ENCODE results near the gene SCN9A. TPM values are rescaled to one million over a fixed set of nuclear protein-coding genes. Genes with fewer than 3 reads are reported as not detected.
A peak's percentile ranks its signal among the peaks of the same experiment; 100 is the strongest.

SCN9A gene
- 1.4 TPM for total RNA-seq
- long read RNA-seq, result 0 reads

DNA sequence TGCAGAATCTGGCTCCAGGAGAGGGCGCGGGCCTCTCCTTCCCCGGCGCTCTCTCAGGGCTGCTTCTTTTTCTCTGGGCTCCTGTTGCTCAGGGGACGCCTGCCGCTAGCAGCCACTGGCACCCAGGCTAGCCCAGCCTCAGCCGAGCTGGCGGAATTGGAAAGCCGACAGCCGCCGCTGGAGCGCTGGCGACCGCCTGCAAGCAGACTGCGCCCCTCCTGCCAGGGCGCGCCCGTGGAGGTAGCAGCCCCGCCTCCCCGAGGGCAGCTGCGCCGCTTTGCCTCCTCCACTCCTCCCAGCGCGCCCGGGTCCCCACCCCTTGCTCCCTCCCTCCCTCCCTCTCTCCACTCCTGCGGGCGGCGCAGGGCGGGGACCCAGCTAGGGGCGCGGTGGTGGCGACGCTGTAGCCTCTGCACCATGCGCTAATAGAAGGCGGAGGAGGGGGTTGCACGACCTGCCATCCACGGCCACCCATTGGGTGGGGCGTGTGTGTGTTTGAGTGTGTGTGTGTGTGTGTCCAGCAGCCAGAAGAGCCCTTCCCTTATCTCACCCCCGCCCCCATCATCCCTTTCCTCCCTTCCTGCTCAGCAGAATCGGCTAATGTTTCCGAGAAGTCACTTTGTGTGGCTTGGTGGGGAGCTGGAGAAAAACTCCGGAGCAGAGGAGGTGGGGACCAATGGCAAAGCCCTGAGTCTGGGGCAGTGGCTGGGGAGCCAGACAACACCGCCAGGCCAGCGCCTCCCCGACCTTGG is at the start of gene SCN9A:
SCN9A (minus strand) TSS at position 209 of the 752 bp plus-strand sequence. CDS start 64,188 bp downstream, outside the sequence.
- no peaks in the 10 kb centered on the region for H3K9me3 ChIP-seq (replicated peaks)
- peak within 1 kb of the TSS; percentile 35 for H3K27ac ChIP-seq (replicated peaks)
- peaks cover 20% of the 10 kb centered on the region for H3K4me1 ChIP-seq
- intact Hi-C loops (cut with micrococcal nuclease), result no loop called here
- peak; percentile 74 for DNase-seq
- TF ChIP-seq, protein P1, sequence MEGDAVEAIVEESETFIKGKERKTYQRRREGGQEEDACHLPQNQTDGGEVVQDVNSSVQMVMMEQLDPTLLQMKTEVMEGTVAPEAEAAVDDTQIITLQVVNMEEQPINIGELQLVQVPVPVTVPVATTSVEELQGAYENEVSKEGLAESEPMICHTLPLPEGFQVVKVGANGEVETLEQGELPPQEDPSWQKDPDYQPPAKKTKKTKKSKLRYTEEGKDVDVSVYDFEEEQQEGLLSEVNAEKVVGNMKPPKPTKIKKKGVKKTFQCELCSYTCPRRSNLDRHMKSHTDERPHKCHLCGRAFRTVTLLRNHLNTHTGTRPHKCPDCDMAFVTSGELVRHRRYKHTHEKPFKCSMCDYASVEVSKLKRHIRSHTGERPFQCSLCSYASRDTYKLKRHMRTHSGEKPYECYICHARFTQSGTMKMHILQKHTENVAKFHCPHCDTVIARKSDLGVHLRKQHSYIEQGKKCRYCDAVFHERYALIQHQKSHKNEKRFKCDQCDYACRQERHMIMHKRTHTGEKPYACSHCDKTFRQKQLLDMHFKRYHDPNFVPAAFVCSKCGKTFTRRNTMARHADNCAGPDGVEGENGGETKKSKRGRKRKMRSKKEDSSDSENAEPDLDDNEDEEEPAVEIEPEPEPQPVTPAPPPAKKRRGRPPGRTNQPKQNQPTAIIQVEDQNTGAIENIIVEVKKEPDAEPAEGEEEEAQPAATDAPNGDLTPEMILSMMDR (IDR thresholded peaks at IDR 0.05; ENCODE audit: borderline replicate concordance), result no peak
- peak within 1 kb of the TSS; percentile 73 for H3K4me3 ChIP-seq
- peaks cover 14% of the 10 kb centered on the region for H3K27me3 ChIP-seq (ENCODE audit: low read depth)
- no peaks in the 10 kb centered on the region for H3K36me3 ChIP-seq

DNA sequence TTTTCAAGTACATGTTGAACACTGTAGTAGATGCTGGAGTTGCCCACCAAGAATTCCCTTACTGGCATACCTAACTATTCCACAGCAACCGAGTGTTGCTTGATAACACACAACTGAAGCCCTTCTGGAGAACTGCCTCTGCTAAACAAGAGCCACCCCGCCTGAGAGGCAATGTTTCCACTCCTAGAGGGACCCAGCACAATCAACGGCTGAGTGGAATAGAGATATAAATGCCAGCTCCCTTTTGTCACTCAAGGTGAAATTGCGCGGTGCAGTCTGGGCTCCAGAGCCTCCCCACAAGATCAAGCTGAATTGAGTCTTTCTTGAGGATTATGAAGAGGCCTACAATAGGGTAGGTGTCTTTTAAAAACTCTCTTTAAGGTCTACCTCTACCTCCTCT is 49.1 kb upstream of the SCN9A start:
- intact Hi-C loops (cut with micrococcal nuclease), result loop anchor here (10.0 kb wide), 1 partner anchor 90 kb away; no protein-coding TSS in a partner anchor
- TF ChIP-seq, protein P1 (IDR thresholded peaks at IDR 0.05; ENCODE audit: borderline replicate concordance), result no peak
- no peak for DNase-seq

DNA sequence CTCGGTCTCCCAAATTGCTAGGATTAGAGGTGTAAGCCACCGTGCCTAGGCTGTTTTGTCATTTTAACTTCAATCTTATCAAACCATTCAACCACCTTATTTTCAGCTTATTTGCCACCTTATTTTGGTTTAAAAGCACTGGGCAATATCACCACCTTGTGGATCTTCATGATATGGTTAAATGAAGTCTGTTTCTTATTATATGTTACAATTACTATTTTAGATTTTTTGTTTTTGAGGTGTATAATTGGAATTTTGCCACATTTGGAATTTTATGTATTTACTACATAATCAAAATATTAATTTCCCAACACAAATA is 43.8 kb upstream of the SCN9A start:
- H3K4me3 ChIP-seq, result no peak overlapping the region
- TF ChIP-seq, protein P1 (IDR thresholded peaks at IDR 0.05; ENCODE audit: borderline replicate concordance), result no peak
- no peaks in the 10 kb centered on the region for H3K36me3 ChIP-seq
- intact Hi-C loops (cut with micrococcal nuclease), result no loop called here
- no peaks in the 10 kb centered on the region for H3K4me1 ChIP-seq
- H3K27ac ChIP-seq (replicated peaks), result no peak overlapping the region
- H3K27me3 ChIP-seq (ENCODE audit: low read depth), result no peaks in the 10 kb centered on the region
- H3K9me3 ChIP-seq (replicated peaks), result peaks cover 3% of the 10 kb centered on the region
- no peak for DNase-seq

More for the DNA sequence above, 49.1 kb upstream of the SCN9A start:
- Histone ChIP-seq H3K4me1 (no peaks in the 10 kb centered on the region), H3K4me3 (no peak overlapping the region), H3K36me3 (no peaks in the 10 kb centered on the region), H3K27me3 (ENCODE audit: low read depth) (no peaks in the 10 kb centered on the region), H3K9me3 (replicated peaks) (no peaks in the 10 kb centered on the region), H3K27ac (replicated peaks) (no peak overlapping the region)

DNA sequence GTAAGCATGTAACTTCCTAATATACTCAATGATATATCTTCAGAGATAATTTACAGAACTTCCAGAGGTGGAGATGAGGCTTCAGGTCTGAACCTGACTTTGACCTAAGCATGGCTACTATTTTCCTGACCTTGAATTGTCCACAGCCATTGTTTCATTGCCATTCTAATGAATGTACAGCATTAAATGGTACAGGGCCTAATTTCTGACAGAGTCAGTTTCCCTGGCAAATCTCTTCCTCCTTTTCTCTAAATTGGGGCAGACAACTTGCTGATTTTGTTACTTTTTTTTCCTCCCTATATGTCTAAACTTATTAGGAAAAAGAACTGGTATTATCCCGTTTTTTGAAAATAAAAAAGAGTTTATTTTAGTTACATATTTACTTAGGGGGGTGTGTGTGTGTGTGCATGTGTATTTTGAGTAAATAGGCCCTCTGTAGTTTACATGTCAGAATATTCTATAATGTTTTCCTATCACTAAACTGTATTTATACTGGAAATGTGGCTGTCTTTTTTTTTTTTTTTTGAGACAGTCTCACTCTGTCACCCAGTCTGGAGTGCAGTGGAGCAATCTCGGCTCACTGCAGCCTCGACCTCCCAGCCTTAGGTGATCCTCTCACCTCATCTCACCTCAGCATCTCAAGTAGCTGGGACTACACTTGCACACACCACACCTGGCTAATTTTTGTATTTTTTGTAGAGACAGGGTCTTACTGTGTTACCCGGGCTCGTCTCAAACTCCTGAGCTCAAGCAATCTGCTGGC is 43.3 kb upstream of the SCN9A start:
- intact Hi-C loops (cut with micrococcal nuclease), result no loop called here
- Histone ChIP-seq H3K27ac (replicated peaks) (no peak overlapping the region), H3K4me1 (no peaks in the 10 kb centered on the region), H3K27me3 (ENCODE audit: low read depth) (no peaks in the 10 kb centered on the region), H3K4me3 (no peak overlapping the region), H3K9me3 (replicated peaks) (peaks cover 3% of the 10 kb centered on the region), H3K36me3 (no peaks in the 10 kb centered on the region)
- TF ChIP-seq, protein P1 (IDR thresholded peaks at IDR 0.05; ENCODE audit: borderline replicate concordance), result no peak
- DNase-seq, result no peak

DNA sequence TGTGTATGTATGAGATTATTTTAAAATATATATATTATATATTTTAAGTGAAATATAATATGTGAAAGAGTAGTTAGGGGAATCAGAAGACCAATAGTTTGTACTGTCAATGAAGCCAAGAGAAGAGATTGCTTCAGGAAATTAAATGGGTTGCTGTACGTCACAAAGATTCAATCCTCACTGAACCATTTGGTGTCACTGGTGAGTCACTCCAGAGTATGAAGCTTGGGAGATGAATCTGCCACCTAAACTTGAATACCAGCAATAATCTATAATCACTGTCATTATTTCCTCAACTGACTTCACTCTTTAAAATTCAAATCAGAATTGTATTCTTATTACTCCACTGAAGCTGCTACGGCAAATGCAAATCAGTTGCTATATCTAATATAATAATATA is 41.9 kb upstream of the SCN9A start:
- no peak overlapping the region for H3K4me3 ChIP-seq
- H3K36me3 ChIP-seq, result no peaks in the 10 kb centered on the region
- H3K27ac ChIP-seq (replicated peaks), result no peak overlapping the region
- H3K4me1 ChIP-seq, result no peaks in the 10 kb centered on the region
- TF ChIP-seq, protein P1 (IDR thresholded peaks at IDR 0.05; ENCODE audit: borderline replicate concordance), result peak; percentile 24
- H3K27me3 ChIP-seq (ENCODE audit: low read depth), result no peaks in the 10 kb centered on the region
- intact Hi-C loops (cut with micrococcal nuclease), result no loop called here
- H3K9me3 ChIP-seq (replicated peaks), result peaks cover 3% of the 10 kb centered on the region
- DNase-seq, result no peak

Measured in left ventricle myocardium inferior (tissue), 1 donor.